ENCODE measurements around the gene ARF3.
A peak's percentile ranks its signal among the peaks of the same experiment; 100 is the strongest.
"Not testable (repeated sequence)": the region's sequence is repeated elsewhere in the genome, so short reads cannot be mapped to it uniquely, and the experiment has no call there.

ARF3 gene

DNA sequence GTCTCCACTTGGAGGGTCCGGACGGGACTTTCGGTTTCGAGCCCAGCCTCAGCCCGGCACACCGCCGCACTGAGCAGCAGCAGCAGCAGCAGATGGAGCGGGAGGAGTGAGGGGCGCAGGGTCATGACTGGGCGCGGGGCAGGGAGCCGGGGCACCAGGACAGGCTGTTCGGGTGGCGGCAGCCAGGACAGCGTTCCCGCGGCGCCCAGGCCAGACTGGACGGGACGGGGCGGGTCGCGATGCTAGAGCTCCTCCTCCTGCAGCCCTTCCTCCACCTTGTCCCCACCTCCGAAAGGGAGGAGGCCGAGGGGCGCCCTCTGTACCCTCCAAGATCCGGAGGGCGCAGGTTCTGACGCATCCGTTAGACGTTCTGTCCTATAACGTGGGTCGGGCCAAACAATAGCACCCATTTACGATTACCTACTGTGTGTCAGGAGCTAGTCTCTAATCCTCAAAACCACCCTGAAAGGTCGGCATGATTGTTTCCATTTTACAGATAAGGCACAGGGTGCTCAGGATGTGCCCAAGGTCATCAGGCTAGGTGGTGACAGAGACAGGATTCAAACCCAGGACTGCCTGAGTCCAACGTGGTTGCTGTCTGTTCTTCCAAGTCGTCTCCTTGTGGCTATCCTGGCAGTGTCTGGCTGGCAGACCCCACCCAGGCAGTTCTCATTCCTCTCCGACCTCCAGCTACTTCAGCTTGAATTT, 31.8 kb downstream of the ARF3 start, which contains the start of gene FKBP11:
FKBP11 (minus strand) TSS at position 189 of the 708 bp plus-strand sequence; CDS start at position 125, 64 bp downstream.
- peak; percentile 81 for DNase-seq

- DNase-seq: peak; percentile 82
Measured at GRCh38 chr12:48924617-48925303, 32.5 kb downstream of the ARF3 start.

- no peak for DNase-seq
Measured at GRCh38 chr12:48923117-48923516, 34.2 kb downstream of the ARF3 start.

DNA sequence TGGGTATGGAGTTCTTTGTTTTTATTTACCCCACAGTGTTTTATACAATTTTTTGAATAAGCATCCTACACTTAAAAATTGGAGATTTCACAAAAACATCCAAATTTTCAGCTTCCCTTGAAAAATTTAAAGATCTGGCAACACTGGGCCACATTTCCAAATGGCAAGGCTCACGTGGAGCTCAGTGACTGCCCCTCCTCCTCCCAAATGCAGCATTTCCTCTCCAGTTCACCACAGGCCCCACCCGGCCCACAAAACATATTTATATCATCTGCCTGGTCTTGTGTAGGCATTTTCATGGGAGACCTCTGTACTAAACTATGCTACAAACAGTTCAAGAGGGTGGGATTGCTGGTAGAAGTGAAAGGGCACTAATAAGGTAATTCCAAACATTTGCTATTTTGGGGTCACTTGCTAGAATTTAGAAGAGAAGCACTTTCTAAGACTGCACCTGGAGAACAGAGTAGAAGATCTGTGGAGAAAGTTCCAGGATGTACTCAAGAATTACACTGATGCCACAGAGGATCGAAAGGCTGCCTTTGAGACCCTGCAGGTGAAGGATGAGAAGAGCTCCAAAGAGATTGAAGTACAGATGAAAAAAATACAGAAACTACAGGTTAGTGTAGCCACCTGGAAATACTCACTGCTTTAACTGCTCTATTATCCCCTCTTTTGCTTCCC, 39.3 kb downstream of the ARF3 start:
- DNase-seq: peak; percentile 72

DNA sequence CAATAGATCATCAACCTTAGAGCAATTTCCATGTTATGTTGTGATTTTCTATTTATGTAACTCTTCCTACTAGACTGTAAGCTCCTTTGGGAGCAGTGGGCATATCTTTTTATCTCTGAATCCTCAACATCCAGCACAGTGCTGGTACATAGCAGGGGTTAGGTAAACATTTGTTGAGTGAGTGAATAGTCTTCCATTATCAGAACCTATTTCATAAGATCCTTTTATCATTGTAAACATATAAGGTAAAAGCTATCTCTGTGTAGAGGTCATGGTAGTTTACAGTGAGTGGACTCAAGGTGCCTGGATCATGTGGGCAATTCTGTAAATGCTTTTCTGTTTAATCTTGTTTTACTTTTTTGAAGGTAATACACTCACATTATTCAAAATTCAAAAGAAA, 47.1 kb downstream of the ARF3 start:
- DNase-seq: no peak

- DNase-seq: not testable (repeated sequence)
Measured at GRCh38 chr12:48909698-48910097, 47.6 kb downstream of the ARF3 start.

DNA sequence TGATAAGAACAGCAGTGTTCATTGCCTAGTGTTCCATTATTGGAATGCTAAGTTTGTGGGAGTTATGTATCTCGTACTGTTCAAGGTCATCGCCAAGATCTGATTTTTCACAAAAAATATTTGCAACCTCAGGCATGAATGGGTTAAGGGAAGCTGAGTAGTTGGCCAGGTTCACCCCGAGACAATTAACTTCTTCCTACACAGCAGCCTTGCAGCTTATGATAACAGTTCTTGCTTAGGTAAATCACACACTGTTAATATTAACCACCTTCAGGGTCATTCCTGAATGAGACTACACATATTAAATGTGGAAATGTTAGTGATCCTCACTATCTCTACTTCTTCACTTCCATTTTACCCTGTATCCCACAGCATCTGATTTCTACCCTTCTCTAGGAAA, 50.0 kb downstream of the ARF3 start:
- no peak for DNase-seq

DNA sequence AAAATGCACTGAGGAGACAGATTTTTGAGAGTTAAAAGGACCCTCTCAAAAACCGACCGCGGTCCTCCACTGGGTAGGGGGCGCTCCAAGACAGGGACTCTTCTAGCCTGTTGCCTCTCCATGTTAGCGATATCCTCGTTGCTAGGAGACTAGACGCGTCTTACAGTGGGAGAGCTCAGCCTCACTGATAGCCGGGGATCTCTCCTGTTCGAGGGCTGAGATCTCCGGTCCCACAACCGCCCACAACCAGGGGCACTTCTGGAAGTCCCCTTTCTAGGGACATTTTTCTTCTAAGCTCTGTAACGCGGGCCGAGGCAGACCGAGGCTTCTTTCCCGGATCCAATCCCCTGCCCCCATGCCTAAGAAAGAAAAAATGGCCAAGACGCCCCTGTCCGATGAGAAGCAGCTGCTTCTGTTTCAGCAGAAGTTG, 53.3 kb downstream of the ARF3 start:
- DNase-seq: peak; percentile 87

- no peak for DNase-seq
Measured at GRCh38 chr12:48903363-48903981, 53.8 kb downstream of the ARF3 start.

GRCh38 chr12:48901278-48901677, 56.0 kb downstream of the ARF3 start:
- no peak for DNase-seq

DNA sequence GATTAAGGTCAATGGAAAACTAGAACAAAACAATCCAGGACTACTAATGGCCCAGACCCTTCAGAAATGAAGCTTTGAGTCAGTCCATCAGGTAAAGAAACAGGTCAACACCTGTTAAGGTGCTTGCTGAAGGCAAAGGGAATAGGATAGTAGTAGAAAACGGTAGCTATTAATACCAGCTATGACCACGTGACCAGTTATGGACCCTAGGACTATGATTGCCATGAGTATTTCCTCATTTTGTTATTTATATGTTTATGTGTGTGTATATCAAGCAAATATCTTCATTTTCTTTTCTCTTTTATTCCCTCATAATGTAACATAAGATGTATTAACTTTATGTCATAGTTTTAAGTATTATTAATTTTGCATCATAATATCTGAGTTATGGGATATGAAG, 57.6 kb downstream of the ARF3 start:
- DNase-seq: no peak

- no peak for DNase-seq
Measured at GRCh38 chr12:48894271-48894670, 63.0 kb downstream of the ARF3 start.

GRCh38 chr12:48890657-48891418, 66.4 kb downstream of the ARF3 start:
- peak; percentile 80 for DNase-seq

DNA sequence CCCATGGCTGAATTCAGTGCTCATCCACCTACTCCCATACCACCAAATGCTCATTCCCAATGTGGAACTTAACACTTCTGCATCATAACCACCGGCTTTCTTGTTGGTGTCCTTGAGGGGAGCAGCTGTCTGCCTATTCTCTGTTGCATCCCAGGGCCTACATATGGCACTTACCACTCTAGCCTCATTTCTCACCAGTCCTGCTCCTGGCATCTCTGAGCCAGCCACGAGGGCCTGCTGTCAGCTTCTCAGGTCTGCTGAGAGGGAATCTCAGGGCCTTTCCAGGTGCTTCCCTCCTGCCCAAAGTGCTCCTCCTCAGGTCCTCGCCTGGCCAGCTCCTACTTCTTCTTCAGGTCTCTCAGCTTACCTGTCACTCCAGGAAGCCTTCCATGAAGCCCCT, 67.6 kb downstream of the ARF3 start:
- no peak for DNase-seq

Measured in CD4-positive, alpha-beta T cell treated with Interleukin-6 for 4 hours (primary cell).